ENCODE data around the gene RBM20. TPM values are rescaled to one million over a fixed set of nuclear protein-coding genes. Genes with fewer than 3 reads are reported as not detected.
A peak's percentile ranks its signal among the peaks of the same experiment; 100 is the strongest.

RBM20 gene
- total and polyA plus RNA-seq, 2 of the 13 experiments (the other 11 are each of a cell fraction or from before 2014, with no cell fraction given): 0.02 to 0.22 TPM

DNA sequence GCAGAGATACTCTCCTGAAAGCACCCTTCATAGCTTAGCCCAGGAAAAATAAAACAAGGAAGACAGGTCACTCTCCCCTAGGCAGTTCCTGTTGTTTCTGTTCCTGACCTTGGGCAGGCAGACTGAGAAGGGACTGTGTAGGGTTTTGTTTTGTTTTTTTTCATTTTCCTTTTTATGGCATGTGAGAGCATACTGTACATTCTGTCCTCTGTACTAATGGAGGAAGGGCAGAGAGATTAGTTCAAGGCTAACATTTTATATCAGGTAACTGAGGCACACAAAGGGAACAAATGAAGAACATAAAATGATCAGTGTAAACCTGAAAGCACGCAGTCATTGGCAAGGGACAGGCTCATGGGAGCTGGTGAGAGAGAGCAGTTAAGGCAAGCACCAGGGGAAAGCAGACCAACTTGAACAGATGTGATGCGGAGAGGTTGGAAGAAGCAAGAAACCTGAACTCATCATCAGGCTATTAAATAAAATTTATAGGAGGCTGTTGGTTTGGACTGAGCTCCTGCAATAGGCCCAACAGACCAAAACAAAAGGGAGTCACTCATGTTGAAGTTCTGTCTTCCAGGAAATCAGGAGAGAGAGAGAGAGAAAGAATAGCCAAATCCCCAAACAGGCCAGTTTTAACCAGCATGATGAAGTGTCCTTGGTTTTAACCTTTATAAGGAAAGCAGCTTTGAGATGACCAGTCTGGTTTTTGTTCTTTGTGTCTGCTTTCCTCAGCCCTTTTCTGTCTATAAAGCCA, 193.5 kb downstream of the RBM20 start (continued):
- TF ChIP-seq HOXA9 (CRISPR knock-in tag; IDR thresholded peaks at IDR 0.05; ENCODE audit: borderline replicate concordance): no peak
- 0 out of 2 replicates have a peak, but pooled peaks have one; percentile 22 for TF ChIP-seq DPF2 (CRISPR knock-in tag; IDR thresholded peaks at IDR 0.05; ENCODE audit: borderline replicate concordance, low read depth)
- no peak for TF ChIP-seq NPAS2 (CRISPR knock-in tag; IDR thresholded peaks at IDR 0.05; ENCODE audit: borderline replicate concordance)
- TF ChIP-seq NR2F6 (IDR thresholded peaks at IDR 0.05): no peak
- TF ChIP-seq NR2F6 (CRISPR knock-in tag; IDR thresholded peaks at IDR 0.05): peak; percentile 47; the same call in 1 of the 2 replicates
- TF ChIP-seq TP53 (CRISPR knock-in tag; conservative IDR thresholded peaks at IDR 0.05): no peak
- TF ChIP-seq SOX6 (IDR thresholded peaks at IDR 0.05): no peak
- TF ChIP-seq SOX6 (CRISPR knock-in tag; IDR thresholded peaks at IDR 0.05): peak; percentile 46
- TF ChIP-seq ZFP1 (CRISPR knock-in tag; IDR thresholded peaks at IDR 0.05): no peak
- no peak for TF ChIP-seq ZNF251 (CRISPR knock-in tag; IDR thresholded peaks at IDR 0.05)
- TF ChIP-seq RORA (CRISPR knock-in tag; IDR thresholded peaks at IDR 0.05): no peak
- TF ChIP-seq, protein P1, sequence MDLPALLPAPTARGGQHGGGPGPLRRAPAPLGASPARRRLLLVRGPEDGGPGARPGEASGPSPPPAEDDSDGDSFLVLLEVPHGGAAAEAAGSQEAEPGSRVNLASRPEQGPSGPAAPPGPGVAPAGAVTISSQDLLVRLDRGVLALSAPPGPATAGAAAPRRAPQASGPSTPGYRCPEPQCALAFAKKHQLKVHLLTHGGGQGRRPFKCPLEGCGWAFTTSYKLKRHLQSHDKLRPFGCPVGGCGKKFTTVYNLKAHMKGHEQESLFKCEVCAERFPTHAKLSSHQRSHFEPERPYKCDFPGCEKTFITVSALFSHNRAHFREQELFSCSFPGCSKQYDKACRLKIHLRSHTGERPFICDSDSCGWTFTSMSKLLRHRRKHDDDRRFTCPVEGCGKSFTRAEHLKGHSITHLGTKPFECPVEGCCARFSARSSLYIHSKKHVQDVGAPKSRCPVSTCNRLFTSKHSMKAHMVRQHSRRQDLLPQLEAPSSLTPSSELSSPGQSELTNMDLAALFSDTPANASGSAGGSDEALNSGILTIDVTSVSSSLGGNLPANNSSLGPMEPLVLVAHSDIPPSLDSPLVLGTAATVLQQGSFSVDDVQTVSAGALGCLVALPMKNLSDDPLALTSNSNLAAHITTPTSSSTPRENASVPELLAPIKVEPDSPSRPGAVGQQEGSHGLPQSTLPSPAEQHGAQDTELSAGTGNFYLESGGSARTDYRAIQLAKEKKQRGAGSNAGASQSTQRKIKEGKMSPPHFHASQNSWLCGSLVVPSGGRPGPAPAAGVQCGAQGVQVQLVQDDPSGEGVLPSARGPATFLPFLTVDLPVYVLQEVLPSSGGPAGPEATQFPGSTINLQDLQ (CRISPR knock-in tag; IDR thresholded peaks at IDR 0.05): no peak
- no peak for TF ChIP-seq ZNF616 (CRISPR knock-in tag; IDR thresholded peaks at IDR 0.05; ENCODE audit: low read depth)
- TF ChIP-seq RARG (CRISPR knock-in tag; IDR thresholded peaks at IDR 0.05; ENCODE audit: low read depth): no peak
- no peak for TF ChIP-seq PTBP1 (IDR thresholded peaks at IDR 0.05; ENCODE audit: low read depth, low read length, poor library complexity, severe bottlenecking)
- TF ChIP-seq ZNF382 (CRISPR knock-in tag; IDR thresholded peaks at IDR 0.05; ENCODE audit: borderline replicate concordance): no peak
- peak; percentile 66 for TF ChIP-seq SAP130 (CRISPR knock-in tag; IDR thresholded peaks at IDR 0.05; ENCODE audit: low read depth)
- TF ChIP-seq, protein P2, sequence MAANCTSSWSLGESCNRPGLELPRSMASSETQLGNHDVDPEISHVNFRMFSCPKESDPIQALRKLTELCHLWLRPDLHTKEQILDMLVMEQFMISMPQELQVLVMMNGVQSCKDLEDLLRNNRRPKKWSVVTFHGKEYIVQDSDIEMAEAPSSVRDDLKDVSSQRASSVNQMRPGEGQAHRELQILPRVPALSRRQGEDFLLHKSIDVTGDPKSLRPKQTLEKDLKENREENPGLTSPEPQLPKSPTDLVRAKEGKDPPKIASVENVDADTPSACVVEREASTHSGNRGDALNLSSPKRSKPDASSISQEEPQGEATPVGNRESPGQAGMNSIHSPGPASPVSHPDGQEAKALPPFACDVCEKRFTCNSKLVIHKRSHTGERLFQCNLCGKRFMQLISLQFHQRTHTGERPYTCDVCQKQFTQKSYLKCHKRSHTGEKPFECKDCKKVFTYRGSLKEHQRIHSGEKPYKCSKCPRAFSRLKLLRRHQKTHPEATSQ (CRISPR knock-in tag; IDR thresholded peaks at IDR 0.05; ENCODE audit: borderline replicate concordance): no peak
- peak; percentile 11; the same call in 1 of the 2 replicates for TF ChIP-seq PHF21A (CRISPR knock-in tag; IDR thresholded peaks at IDR 0.05)
- TF ChIP-seq KLF16 (CRISPR knock-in tag; IDR thresholded peaks at IDR 0.05): no peak
